Natural killer cell (primary cell): Measurements from ENCODE around the gene ZFYVE19. TPM values are rescaled to one million over a fixed set of nuclear protein-coding genes. Genes with fewer than 3 reads are reported as not detected.

ENCODE experiments used
- ATAC-seq, 3 donors: fragments of 150-1000 bp in 2 of 3; fragments of 200-7000 bp in 1 of 3; cut with Tn5 transposase; 1 replicate in 1 of 3; 2 replicates in 2 of 3; pipeline ENCODE4 v1.10.0; 2021; ENCODE audit warnings: mild to moderate bottlenecking in 2 of 3, moderate library complexity in 2 of 3
- DNase-seq, 2 donors: peaks; one replicate each; pipeline versions ENCODE4 v3.0.0 to v3.0.0-alpha.2; 2013 to 2021; ENCODE audit warnings: mixed read lengths in 1 of 2
- H3K27ac ChIP-seq: one replicate; pipeline ENCODE4 v1.5.1; 2013; ENCODE audit warnings: mild to moderate bottlenecking, low read length
- H3K27me3 ChIP-seq: one replicate; pipeline ENCODE4 v1.6.1; 2013; ENCODE audit warnings: low read length; ENCODE audit not compliant: control insufficient read depth, insufficient read depth
- H3K36me3 ChIP-seq: one replicate; pipeline ENCODE4 v1.6.1; 2013; ENCODE audit warnings: low read length; ENCODE audit not compliant: control insufficient read depth, insufficient read depth
- H3K4me1 ChIP-seq: one replicate; pipeline ENCODE4 v1.6.1; 2013; ENCODE audit warnings: low read length; ENCODE audit not compliant: control insufficient read depth, insufficient read depth
- H3K4me3 ChIP-seq: one replicate; pipeline ENCODE4 v1.5.1; 2013; ENCODE audit warnings: low read length
- H3K9me3 ChIP-seq: one replicate; pipeline ENCODE4 v1.6.1; 2013; ENCODE audit warnings: low read length; ENCODE audit not compliant: control insufficient read depth, insufficient read depth
- H3K27ac Mint-ChIP-seq, 2 donors: one replicate each; pipeline ENCODE4 v1.8.0; 2022; ENCODE audit warnings: mild to moderate bottlenecking in 2 of 2, mixed read lengths in 2 of 2, moderate library complexity in 1 of 2
- H3K27me3 Mint-ChIP-seq, 2 donors: one replicate each; pipeline ENCODE4 v1.8.0; 2022; ENCODE audit warnings: low read depth in 2 of 2, mixed read lengths in 2 of 2
- H3K36me3 Mint-ChIP-seq: one replicate; pipeline ENCODE4 v1.8.0; 2022; ENCODE audit warnings: mixed read lengths
- H3K4me1 Mint-ChIP-seq, 2 donors: one replicate each; pipeline ENCODE4 v1.8.0; 2022; ENCODE audit warnings: mixed read lengths in 2 of 2
- H3K4me3 Mint-ChIP-seq: one replicate; pipeline ENCODE4 v1.8.0; 2022; ENCODE audit warnings: mild to moderate bottlenecking, moderate library complexity, mixed read lengths
- H3K9me3 Mint-ChIP-seq, 2 donors: one replicate each; pipeline ENCODE4 v1.8.0; 2022; ENCODE audit warnings: mixed read lengths in 2 of 2
- CTCF ChIP-seq: fragments of 200-600 bp; IDR thresholded peaks from one replicate; pipeline ENCODE4 v1.8.0; 2022; ENCODE audit warnings: antibody characterized with exemption
- WGBS: methylation state at CpG from one replicate; pipeline ENCODE4 v1.1.7; 2013; ENCODE audit warnings: missing lambda C conversion rate; ENCODE audit not compliant: insufficient coverage; 5-methylcytosine and 5-hydroxymethylcytosine counted together
- intact Hi-C: fragments of 100-400 bp; cut with micrococcal nuclease; formaldehyde crosslinking; loops from one replicate; pipeline ENCODE4 v1.14.2; 2022
- total RNA-seq, 4 donors: library from RNA; stranded (reverse); fragments of 120-200 nt in 1 of 4; gene quantifications; one replicate each; pipeline versions ENCODE4 v1.2.3 to v1.2.4, GENCODE V29; 2013 to 2022

ZFYVE19 gene
- total RNA-seq, 3 donors from 2014 or later (not counting 1 experiment from before 2014, with no cell fraction given): 16.4 to 19.7 (median 18.5) TPM

GRCh38 chr15:40763801-40764628 is 42.9 kb upstream of the ZFYVE19 start, which contains the start of gene GCHFR:
GCHFR (plus strand) TSS chr15:40764068; CDS start chr15:40764181, 113 bp downstream.
- intact Hi-C loops: loop anchor here (1.0 kb wide), 1 partner anchor 9 kb away; the partner anchor contains the start of gene RMDN3
- Histone ChIP-seq H3K4me3 (peak within 1 kb of the TSS; percentile 74), H3K27me3 (no peaks in the 10 kb centered on the region), H3K9me3 (no peaks in the 10 kb centered on the region), H3K36me3 (peaks cover 14% of the 10 kb centered on the region), H3K27ac (peak within 1 kb of the TSS; percentile 71), H3K4me1 (peaks cover 53% of the 10 kb centered on the region)
- Mint-ChIP-seq H3K27ac (peak within 1 kb of the TSS; percentile 87 to 91), H3K27me3 (no peaks in the 10 kb centered on the region), H3K9me3 (no peaks in the 10 kb centered on the region), H3K4me1 (peaks cover 28 to 50% of the 10 kb centered on the region in 2 donors), H3K4me3 (peak within 1 kb of the TSS; percentile 85), H3K36me3 (no peaks in the 10 kb centered on the region)
- peak; percentile 53 to 58 (median 58) for ATAC-seq
- TF ChIP-seq CTCF: peak; percentile 11
- under 1% methylated on average over 75 of the region's 75 CpGs for WGBS
- peak; percentile 54 to 81 for DNase-seq

DNA sequence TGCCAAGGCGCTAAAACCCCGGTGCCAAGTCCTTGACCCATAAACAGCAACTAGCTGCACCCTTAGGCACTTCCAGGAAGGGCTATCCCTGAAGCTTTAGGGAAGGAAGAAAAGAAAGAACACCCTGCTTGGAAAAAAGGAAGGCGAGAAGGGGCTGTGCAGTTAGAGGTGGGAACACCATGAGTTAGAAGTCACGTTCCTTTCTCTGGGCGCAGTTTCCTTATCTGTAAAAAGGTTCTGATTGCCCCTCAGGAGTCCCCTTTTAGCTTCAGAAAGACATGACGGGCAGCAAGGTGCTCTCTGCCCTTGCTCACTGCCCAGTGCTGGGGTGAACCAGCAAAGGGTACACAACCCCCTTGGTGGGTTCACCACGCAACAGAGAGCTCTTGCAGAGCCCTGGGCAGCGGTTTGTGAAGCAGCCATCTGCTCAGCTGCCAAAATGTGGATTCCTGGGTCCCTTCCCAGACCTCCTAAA is 42.2 kb upstream of the ZFYVE19 start:
- peak in 1 of 2 donors; percentile 40 for DNase-seq
- peaks cover 14% of the 10 kb centered on the region for H3K36me3 ChIP-seq
- peaks cover 34 to 56% of the 10 kb centered on the region in 2 donors for H3K4me1 Mint-ChIP-seq
- peak in 1 of 3 donors; percentile 7 for ATAC-seq
- no peaks in the 10 kb centered on the region for H3K27me3 ChIP-seq
- peaks cover 59% of the 10 kb centered on the region for H3K4me1 ChIP-seq
- peak overlapping the region; percentile 87 to 91 for H3K27ac Mint-ChIP-seq
- no peaks in the 10 kb centered on the region for H3K9me3 ChIP-seq
- H3K27ac ChIP-seq: peak overlapping the region; percentile 71
- H3K4me3 Mint-ChIP-seq: peak overlapping the region; percentile 85
- no peaks in the 10 kb centered on the region for H3K9me3 Mint-ChIP-seq
- TF ChIP-seq CTCF: no peak
- peak overlapping the region; percentile 74 for H3K4me3 ChIP-seq
- no peaks in the 10 kb centered on the region for H3K27me3 Mint-ChIP-seq
- intact Hi-C loops: loop anchor here (1.0 kb wide), 2 partner anchors 12 to 43 kb away; partner anchors contain the start of genes DNAJC17 and ZFYVE19
- H3K36me3 Mint-ChIP-seq: no peaks in the 10 kb centered on the region
- 37% methylated on average over 7 of the region's 8 CpGs for WGBS

- no peak for TF ChIP-seq CTCF
- H3K4me3 Mint-ChIP-seq: no peak overlapping the region
- no peaks in the 10 kb centered on the region for H3K9me3 Mint-ChIP-seq
- H3K9me3 ChIP-seq: no peaks in the 10 kb centered on the region
- peaks cover 14% of the 10 kb centered on the region for H3K36me3 ChIP-seq
- H3K4me1 ChIP-seq: peaks cover 72% of the 10 kb centered on the region
- no peaks in the 10 kb centered on the region for H3K27me3 Mint-ChIP-seq
- peak overlapping the region; percentile 87 to 91 for H3K27ac Mint-ChIP-seq
- peaks cover 42 to 69% of the 10 kb centered on the region in 2 donors for H3K4me1 Mint-ChIP-seq
- H3K4me3 ChIP-seq: no peak overlapping the region
- DNase-seq (no peak), ATAC-seq (no peak)
- intact Hi-C loops: no loop called here
- no peak overlapping the region for H3K27ac ChIP-seq
- no peaks in the 10 kb centered on the region for H3K27me3 ChIP-seq
- WGBS: 98% methylated on average over 7 of the region's 7 CpGs
- H3K36me3 Mint-ChIP-seq: no peaks in the 10 kb centered on the region
Observed at GRCh38 chr15:40766194-40766815, 40.6 kb upstream of the ZFYVE19 start.
